Activated naive CD4-positive, alpha-beta T cell treated with anti-CD3 and anti-CD28 coated beads, Interleukin-2, amount 50 U/mL, for 72 hours (primary cell): ENCODE results near the gene KCNK10. TPM values are rescaled to one million over a fixed set of nuclear protein-coding genes. Genes with fewer than 3 reads are reported as not detected.

Source experiments
- ATAC-seq, 2 donors: fragments of 150-1000 bp; cut with Tn5 transposase; 2 replicates each; pipeline ENCODE4 v1.10.0; 2021; ENCODE audit warnings: mild to moderate bottlenecking in 2 of 2, moderate library complexity in 2 of 2
- DNase-seq, 2 donors: peaks; one replicate each; pipeline ENCODE4 v3.0.0; 2021 to 2022; ENCODE audit warnings: low spot score in 2 of 2
- H3K27ac Mint-ChIP-seq, 2 donors: one replicate each; pipeline ENCODE4 v1.8.0; 2022; ENCODE audit warnings: mild to moderate bottlenecking in 2 of 2, mixed read lengths in 2 of 2
- H3K36me3 Mint-ChIP-seq, 2 donors: one replicate each; pipeline ENCODE4 v1.8.0; 2022; ENCODE audit warnings: mixed read lengths in 2 of 2
- H3K9me3 Mint-ChIP-seq, 2 donors: one replicate each; pipeline ENCODE4 v1.8.0; 2022; ENCODE audit warnings: mixed read lengths in 2 of 2
- total RNA-seq, 2 donors: library from RNA; stranded (reverse); gene quantifications; one replicate each; pipeline ENCODE4 v1.2.3, GENCODE V29; 2022

KCNK10 gene
- not detected for total RNA-seq

GRCh38 chr14:88323086-88323522 lies at the start of gene KCNK10:
Gene KCNK10, minus strand, starts transcription at chr14:88323269. Its CDS starts 471 bp downstream, at chr14:88322798.
- peak in 1 of 2 donors; percentile 16 for ATAC-seq
- no peak for DNase-seq
- no peaks in the 10 kb centered on the region for H3K9me3 Mint-ChIP-seq
- H3K36me3 Mint-ChIP-seq = no peaks in the 10 kb centered on the region
- H3K27ac Mint-ChIP-seq = no peak within 1 kb of the TSS

- H3K36me3 Mint-ChIP-seq = peaks cover 0 to 4% of the 10 kb centered on the region in 2 donors
- ATAC-seq (no peak), DNase-seq (no peak)
- no peak overlapping the region for H3K27ac Mint-ChIP-seq
- H3K9me3 Mint-ChIP-seq = no peaks in the 10 kb centered on the region
Observed at GRCh38 chr14:88369496-88369895, 46.4 kb upstream of the KCNK10 start.

- no peaks in the 10 kb centered on the region for H3K36me3 Mint-ChIP-seq
- no peak overlapping the region for H3K27ac Mint-ChIP-seq
- DNase-seq = no peak
- no peak for ATAC-seq
- peaks cover 0 to 5% of the 10 kb centered on the region in 2 donors for H3K9me3 Mint-ChIP-seq
Observed at GRCh38 chr14:88364710-88365413, 41.8 kb upstream of the KCNK10 start.

GRCh38 chr14:88363644-88364043 lies 40.6 kb upstream of the KCNK10 start:
- H3K36me3 Mint-ChIP-seq = no peaks in the 10 kb centered on the region
- ATAC-seq = no peak

GRCh38 chr14:88359500-88359899 lies 36.4 kb upstream of the KCNK10 start:
- Mint-ChIP-seq H3K9me3 (peaks cover 0 to 5% of the 10 kb centered on the region in 2 donors), H3K27ac (no peak overlapping the region), H3K36me3 (no peaks in the 10 kb centered on the region)
- DNase-seq (no peak), ATAC-seq (no peak)

More at GRCh38 chr14:88363644-88364043, 40.6 kb upstream of the KCNK10 start:
- no peak overlapping the region for H3K27ac Mint-ChIP-seq
- DNase-seq = no peak
- peaks cover 0 to 5% of the 10 kb centered on the region in 2 donors for H3K9me3 Mint-ChIP-seq

- no peak for ATAC-seq
Observed at GRCh38 chr14:88354358-88354757, 31.3 kb upstream of the KCNK10 start.

GRCh38 chr14:88352698-88353097 lies 29.6 kb upstream of the KCNK10 start:
- Mint-ChIP-seq H3K9me3 (no peaks in the 10 kb centered on the region), H3K36me3 (no peaks in the 10 kb centered on the region), H3K27ac (no peak overlapping the region)
- ATAC-seq (no peak), DNase-seq (no peak)

More at GRCh38 chr14:88354358-88354757, 31.3 kb upstream of the KCNK10 start:
- no peaks in the 10 kb centered on the region for H3K9me3 Mint-ChIP-seq
- no peak for DNase-seq
- no peaks in the 10 kb centered on the region for H3K36me3 Mint-ChIP-seq
- H3K27ac Mint-ChIP-seq = no peak overlapping the region

GRCh38 chr14:88351966-88352691 lies 29.1 kb upstream of the KCNK10 start:
- Mint-ChIP-seq H3K36me3 (no peaks in the 10 kb centered on the region), H3K27ac (no peak overlapping the region), H3K9me3 (no peaks in the 10 kb centered on the region)
- ATAC-seq (peak in 1 of 2 donors; percentile 35), DNase-seq (no peak)

- ATAC-seq = no peak
- Mint-ChIP-seq H3K36me3 (no peaks in the 10 kb centered on the region), H3K9me3 (no peaks in the 10 kb centered on the region), H3K27ac (no peak overlapping the region)
- DNase-seq = no peak
Observed at GRCh38 chr14:88348546-88348945, 25.5 kb upstream of the KCNK10 start.

GRCh38 chr14:88346048-88346639 lies 23.1 kb upstream of the KCNK10 start:
- no peak for DNase-seq
- H3K36me3 Mint-ChIP-seq = no peaks in the 10 kb centered on the region
- ATAC-seq = no peak

GRCh38 chr14:88342980-88343379 lies 19.9 kb upstream of the KCNK10 start:
- ATAC-seq = no peak

More at GRCh38 chr14:88346048-88346639, 23.1 kb upstream of the KCNK10 start:
- no peaks in the 10 kb centered on the region for H3K9me3 Mint-ChIP-seq
- H3K27ac Mint-ChIP-seq = no peak overlapping the region

GRCh38 chr14:88340357-88340756 lies 17.3 kb upstream of the KCNK10 start:
- Mint-ChIP-seq H3K36me3 (no peaks in the 10 kb centered on the region), H3K9me3 (no peaks in the 10 kb centered on the region), H3K27ac (no peak overlapping the region)
- no peak for ATAC-seq
- DNase-seq = no peak

More at GRCh38 chr14:88342980-88343379, 19.9 kb upstream of the KCNK10 start:
- no peaks in the 10 kb centered on the region for H3K36me3 Mint-ChIP-seq
- no peaks in the 10 kb centered on the region for H3K9me3 Mint-ChIP-seq
- no peak for DNase-seq
- no peak overlapping the region for H3K27ac Mint-ChIP-seq

GRCh38 chr14:88333036-88333435 lies 10.0 kb upstream of the KCNK10 start:
- Mint-ChIP-seq H3K9me3 (no peaks in the 10 kb centered on the region), H3K27ac (no peak overlapping the region), H3K36me3 (no peaks in the 10 kb centered on the region)
- DNase-seq = no peak
- no peak for ATAC-seq

GRCh38 chr14:88327497-88327896 lies 4.4 kb upstream of the KCNK10 start:
- DNase-seq (no peak), ATAC-seq (no peak)
- no peaks in the 10 kb centered on the region for H3K36me3 Mint-ChIP-seq
- no peaks in the 10 kb centered on the region for H3K9me3 Mint-ChIP-seq
- no peak overlapping the region for H3K27ac Mint-ChIP-seq

GRCh38 chr14:88326352-88327103 lies 3.5 kb upstream of the KCNK10 start:
- Mint-ChIP-seq H3K36me3 (no peaks in the 10 kb centered on the region), H3K27ac (no peak overlapping the region), H3K9me3 (no peaks in the 10 kb centered on the region)
- DNase-seq (no peak), ATAC-seq (no peak)

GRCh38 chr14:88325883-88326282 lies 2.8 kb upstream of the KCNK10 start:
- ATAC-seq (no peak), DNase-seq (no peak)
- H3K36me3 Mint-ChIP-seq = no peaks in the 10 kb centered on the region
- no peaks in the 10 kb centered on the region for H3K9me3 Mint-ChIP-seq
- H3K27ac Mint-ChIP-seq = no peak overlapping the region

- Mint-ChIP-seq H3K27ac (no peak overlapping the region), H3K9me3 (no peaks in the 10 kb centered on the region), H3K36me3 (no peaks in the 10 kb centered on the region)
- ATAC-seq (no peak), DNase-seq (no peak)
Observed at GRCh38 chr14:88324930-88325329, 1.9 kb upstream of the KCNK10 start.
